ENCODE data around the gene ENTPD3. TPM values are rescaled to one million over a fixed set of nuclear protein-coding genes. Genes with fewer than 3 reads are reported as not detected.

ENTPD3 gene
- total and polyA plus RNA-seq, 2 of the 13 experiments (the other 11 are each of a cell fraction or from before 2014, with no cell fraction given) = 0.07 TPM; not detected in 1

DNA sequence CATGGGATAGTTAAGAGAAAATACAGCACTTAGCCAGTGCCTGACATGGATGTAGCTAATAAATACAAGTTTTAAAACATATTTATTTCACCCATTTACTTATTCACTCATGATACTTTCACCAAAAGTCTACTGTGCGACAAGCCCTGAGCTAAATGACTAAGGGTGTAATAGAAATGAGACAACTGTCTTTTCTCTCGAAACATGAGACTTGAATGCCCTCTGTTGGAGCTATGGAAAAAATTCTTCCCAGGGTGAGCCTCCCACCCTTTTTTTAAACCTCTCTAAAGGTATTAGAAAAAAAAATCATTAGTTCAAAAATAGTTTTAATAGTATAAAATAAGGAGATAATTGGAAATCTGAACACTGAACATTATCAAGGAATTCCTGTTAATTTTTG is 45.8 kb downstream of the ENTPD3 start:
- Histone ChIP-seq H3K4me1 (ENCODE audit: insufficient read depth, low read length) (no peaks in the 10 kb centered on the region), H3K79me2 (ENCODE audit: insufficient read depth, low read length) (no peaks in the 10 kb centered on the region), H3K9ac (ENCODE audit: insufficient read depth, low read depth, low read length) (no peak overlapping the region), H3K27ac (ENCODE audit: extremely low read length, insufficient read depth, low read length) (no peak overlapping the region), H3K9me3 (ENCODE audit: low read length) (no peaks in the 10 kb centered on the region), H3K36me3 (replicated peaks in 1 of 2; ENCODE audit: control insufficient read depth in 1 of 2, insufficient read depth in 2 of 2, low read length in 2 of 2) (no peaks in the 10 kb centered on the region), H3K4me2 (ENCODE audit: low read depth, low read length) (no peak overlapping the region), H4K20me1 (ENCODE audit: insufficient read depth, low read length) (no peaks in the 10 kb centered on the region), H2AFZ (ENCODE audit: low read length) (no peak overlapping the region), H3K4me3 (replicated peaks in 1 of 3; ENCODE audit: insufficient read depth in 1 of 3, low read depth in 2 of 3, low read length in 3 of 3) (no peak overlapping the region), H3K27me3 (ENCODE audit: control insufficient read depth in 1 of 2, insufficient read depth in 2 of 2, low read length in 2 of 2) (no peaks in the 10 kb centered on the region)
- TF ChIP-seq ZNF530 (CRISPR knock-in tag; IDR thresholded peaks at IDR 0.05; ENCODE audit: low read depth) (no peak), STAG1 (CRISPR knock-in tag; IDR thresholded peaks at IDR 0.05) (peak; percentile 37; the same call in 1 of the 2 replicates), CC2D1A (CRISPR knock-in tag; IDR thresholded peaks at IDR 0.05) (no peak)
- FAIRE-seq (no peak), DNase-seq (ENCODE audit: low spot score) (no peak), ATAC-seq (no peak)
- intact Hi-C loops (cut with micrococcal nuclease; ENCODE audit: unreplicated experiment) = no loop called here
- ChIA-PET POLR2A (no interaction called here), CTCF (ENCODE audit: low intra/inter-chr PET ratio, low total read pairs) (no interaction called here)
- BruUV-seq (replicated peaks) = no TSS peak
- in situ Hi-C loops (cut with HindIII; ENCODE audit: extremely low pct_ligation_motif_present, low pct_unique_long_range_greater_than_20kb) = no loop called here
- WGBS (ENCODE audit: low lambda C conversion rate) = 74% methylated on average over 2 of the region's 2 CpGs

DNA sequence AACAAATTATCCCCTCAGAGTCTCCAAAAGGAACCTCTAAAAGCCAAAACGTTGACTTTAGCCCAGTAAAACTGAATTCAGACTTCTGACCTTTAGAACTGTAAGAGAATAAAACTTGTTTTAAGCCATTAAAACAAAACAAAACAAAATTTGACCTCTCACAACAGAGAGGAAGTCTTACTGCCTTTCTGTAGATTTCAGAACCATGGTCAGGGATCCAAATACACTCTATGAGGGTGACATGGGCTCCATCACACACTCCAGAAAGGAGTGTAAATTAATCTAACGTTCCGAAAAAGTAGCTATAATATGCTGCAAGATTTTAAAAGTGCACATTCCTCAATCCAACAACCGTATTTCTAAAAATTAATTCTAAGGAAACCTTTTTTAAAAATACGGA is 50.9 kb downstream of the ENTPD3 start:
- Histone ChIP-seq H3K9me3 (ENCODE audit: low read length) (no peaks in the 10 kb centered on the region), H4K20me1 (ENCODE audit: insufficient read depth, low read length) (no peaks in the 10 kb centered on the region), H3K4me1 (ENCODE audit: insufficient read depth, low read length) (no peaks in the 10 kb centered on the region), H2AFZ (ENCODE audit: low read length) (no peak overlapping the region), H3K79me2 (ENCODE audit: insufficient read depth, low read length) (no peaks in the 10 kb centered on the region), H3K27me3 (ENCODE audit: control insufficient read depth in 1 of 2, insufficient read depth in 2 of 2, low read length in 2 of 2) (no peaks in the 10 kb centered on the region), H3K4me3 (replicated peaks in 1 of 3; ENCODE audit: insufficient read depth in 1 of 3, low read depth in 2 of 3, low read length in 3 of 3) (no peak overlapping the region), H3K9ac (ENCODE audit: insufficient read depth, low read depth, low read length) (no peak overlapping the region), H3K27ac (ENCODE audit: extremely low read length, insufficient read depth, low read length) (no peak overlapping the region), H3K36me3 (replicated peaks in 1 of 2; ENCODE audit: control insufficient read depth in 1 of 2, insufficient read depth in 2 of 2, low read length in 2 of 2) (no peaks in the 10 kb centered on the region), H3K4me2 (ENCODE audit: low read depth, low read length) (no peak overlapping the region)
- no peak for ATAC-seq
- POLR2A ChIA-PET = no interaction called here
- no TSS peak for BruUV-seq (replicated peaks)
- FAIRE-seq = no peak
- WGBS (ENCODE audit: low lambda C conversion rate) = 64% methylated on average over 5 of the region's 5 CpGs
- in situ Hi-C loops (cut with HindIII; ENCODE audit: extremely low pct_ligation_motif_present, low pct_unique_long_range_greater_than_20kb) (no loop called here), intact Hi-C loops (cut with micrococcal nuclease; ENCODE audit: unreplicated experiment) (no loop called here)
- no peak for DNase-seq (ENCODE audit: low spot score)
- CTCF ChIA-PET (ENCODE audit: low intra/inter-chr PET ratio, low total read pairs) = no interaction called here
- no peak for TF ChIP-seq YEATS2 (CRISPR knock-in tag; IDR thresholded peaks at IDR 0.05; ENCODE audit: borderline replicate concordance)
- no peak for TF ChIP-seq SP2 (CRISPR knock-in tag; IDR thresholded peaks at IDR 0.05)
- TF ChIP-seq ISL2 (CRISPR knock-in tag; IDR thresholded peaks at IDR 0.05) = no peak
- TF ChIP-seq MIXL1 (CRISPR knock-in tag; IDR thresholded peaks at IDR 0.05) = no peak
- TF ChIP-seq, protein P1, sequence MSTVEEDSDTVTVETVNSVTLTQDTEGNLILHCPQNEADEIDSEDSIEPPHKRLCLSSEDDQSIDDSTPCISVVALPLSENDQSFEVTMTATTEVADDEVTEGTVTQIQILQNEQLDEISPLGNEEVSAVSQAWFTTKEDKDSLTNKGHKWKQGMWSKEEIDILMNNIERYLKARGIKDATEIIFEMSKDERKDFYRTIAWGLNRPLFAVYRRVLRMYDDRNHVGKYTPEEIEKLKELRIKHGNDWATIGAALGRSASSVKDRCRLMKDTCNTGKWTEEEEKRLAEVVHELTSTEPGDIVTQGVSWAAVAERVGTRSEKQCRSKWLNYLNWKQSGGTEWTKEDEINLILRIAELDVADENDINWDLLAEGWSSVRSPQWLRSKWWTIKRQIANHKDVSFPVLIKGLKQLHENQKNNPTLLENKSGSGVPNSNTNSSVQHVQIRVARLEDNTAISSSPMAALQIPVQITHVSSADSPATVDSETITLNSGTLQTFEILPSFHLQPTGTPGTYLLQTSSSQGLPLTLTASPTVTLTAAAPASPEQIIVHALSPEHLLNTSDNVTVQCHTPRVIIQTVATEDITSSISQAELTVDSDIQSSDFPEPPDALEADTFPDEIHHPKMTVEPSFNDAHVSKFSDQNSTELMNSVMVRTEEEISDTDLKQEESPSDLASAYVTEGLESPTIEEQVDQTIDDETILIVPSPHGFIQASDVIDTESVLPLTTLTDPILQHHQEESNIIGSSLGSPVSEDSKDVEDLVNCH (CRISPR knock-in tag; IDR thresholded peaks at IDR 0.05) = no peak
- no peak for TF ChIP-seq SP4 (CRISPR knock-in tag; IDR thresholded peaks at IDR 0.05)
- no peak for TF ChIP-seq ZNF550 (CRISPR knock-in tag; IDR thresholded peaks at IDR 0.05; ENCODE audit: borderline replicate concordance)
- no peak for TF ChIP-seq ZNF256 (CRISPR knock-in tag; conservative IDR thresholded peaks at IDR 0.05)
- TF ChIP-seq ZKSCAN1 (IDR thresholded peaks at IDR 0.05; ENCODE audit: low read length) = no peak
- TF ChIP-seq, protein P2, sequence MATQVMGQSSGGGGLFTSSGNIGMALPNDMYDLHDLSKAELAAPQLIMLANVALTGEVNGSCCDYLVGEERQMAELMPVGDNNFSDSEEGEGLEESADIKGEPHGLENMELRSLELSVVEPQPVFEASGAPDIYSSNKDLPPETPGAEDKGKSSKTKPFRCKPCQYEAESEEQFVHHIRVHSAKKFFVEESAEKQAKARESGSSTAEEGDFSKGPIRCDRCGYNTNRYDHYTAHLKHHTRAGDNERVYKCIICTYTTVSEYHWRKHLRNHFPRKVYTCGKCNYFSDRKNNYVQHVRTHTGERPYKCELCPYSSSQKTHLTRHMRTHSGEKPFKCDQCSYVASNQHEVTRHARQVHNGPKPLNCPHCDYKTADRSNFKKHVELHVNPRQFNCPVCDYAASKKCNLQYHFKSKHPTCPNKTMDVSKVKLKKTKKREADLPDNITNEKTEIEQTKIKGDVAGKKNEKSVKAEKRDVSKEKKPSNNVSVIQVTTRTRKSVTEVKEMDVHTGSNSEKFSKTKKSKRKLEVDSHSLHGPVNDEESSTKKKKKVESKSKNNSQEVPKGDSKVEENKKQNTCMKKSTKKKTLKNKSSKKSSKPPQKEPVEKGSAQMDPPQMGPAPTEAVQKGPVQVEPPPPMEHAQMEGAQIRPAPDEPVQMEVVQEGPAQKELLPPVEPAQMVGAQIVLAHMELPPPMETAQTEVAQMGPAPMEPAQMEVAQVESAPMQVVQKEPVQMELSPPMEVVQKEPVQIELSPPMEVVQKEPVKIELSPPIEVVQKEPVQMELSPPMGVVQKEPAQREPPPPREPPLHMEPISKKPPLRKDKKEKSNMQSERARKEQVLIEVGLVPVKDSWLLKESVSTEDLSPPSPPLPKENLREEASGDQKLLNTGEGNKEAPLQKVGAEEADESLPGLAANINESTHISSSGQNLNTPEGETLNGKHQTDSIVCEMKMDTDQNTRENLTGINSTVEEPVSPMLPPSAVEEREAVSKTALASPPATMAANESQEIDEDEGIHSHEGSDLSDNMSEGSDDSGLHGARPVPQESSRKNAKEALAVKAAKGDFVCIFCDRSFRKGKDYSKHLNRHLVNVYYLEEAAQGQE (IDR thresholded peaks at IDR 0.05; ENCODE audit: borderline replicate concordance in 1 of 2, low read depth in 1 of 2, low read length in 2 of 2) = peak in 1 of 2 experiments; percentile 86; a peak in 3 of 4 replicates
- no peak for TF ChIP-seq GLI4 (CRISPR knock-in tag; IDR thresholded peaks at IDR 0.05; ENCODE audit: borderline replicate concordance)
- TF ChIP-seq RBM39 (IDR thresholded peaks at IDR 0.05; ENCODE audit: low read depth, low read length, poor library complexity, severe bottlenecking) = no peak
